NCI-H69 (cell line): Measurements from ENCODE around the gene COL6A5.
"Not testable (repeated sequence)": the region's sequence is repeated elsewhere in the genome, so short reads cannot be mapped to it uniquely, and the experiment has no call there.

Experiments
- DNase-seq: peaks from one replicate; lab custom pipeline; 2025; lab: John Stamatoyannopoulos, UW

The COL6A5 gene

DNA sequence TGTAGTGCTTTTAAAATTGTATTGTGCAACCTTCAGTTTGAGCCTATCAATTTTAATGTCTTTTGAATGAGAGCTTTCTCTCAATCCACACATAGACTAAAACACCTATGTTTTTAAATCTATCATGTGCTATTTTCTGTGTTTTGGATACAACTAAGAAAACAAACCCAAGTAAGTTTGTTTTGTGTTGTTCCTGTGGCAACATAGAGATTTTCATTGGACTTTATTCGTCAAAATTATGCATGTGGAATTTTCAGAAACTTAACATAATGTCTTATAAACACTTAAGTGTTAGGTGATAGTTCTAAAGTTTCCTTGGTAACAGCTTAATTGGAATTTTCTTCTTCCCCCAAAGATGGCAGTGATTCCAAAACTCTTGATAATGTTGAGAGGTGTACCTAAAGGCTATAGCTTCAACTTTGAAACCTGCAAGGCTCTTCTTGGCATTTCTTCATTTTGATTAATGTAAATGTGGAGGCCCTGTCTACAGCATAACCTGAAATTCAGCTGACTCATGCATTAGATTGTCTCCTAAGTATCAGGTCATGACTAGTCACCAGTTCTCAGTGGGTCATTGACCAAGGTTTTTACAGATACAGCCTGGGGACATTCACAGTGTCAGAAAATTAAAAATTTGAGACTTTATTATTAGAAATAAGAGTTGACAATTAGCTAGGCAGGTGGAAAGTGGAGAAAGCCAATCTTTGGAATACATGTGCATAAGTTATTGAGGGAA is 44.4 kb downstream of the COL6A5 start:
- no peak for DNase-seq

- DNase-seq: no peak
Observed at GRCh38 chr3:130392266-130392665, 46.8 kb downstream of the COL6A5 start.

- no peak for DNase-seq
Observed at GRCh38 chr3:130393594-130393993, 48.1 kb downstream of the COL6A5 start.

- no peak for DNase-seq
Observed at GRCh38 chr3:130395331-130395730, 49.9 kb downstream of the COL6A5 start.

- no peak for DNase-seq
Observed at GRCh38 chr3:130395916-130396315, 50.4 kb downstream of the COL6A5 start.

GRCh38 chr3:130404401-130404800 is 58.9 kb downstream of the COL6A5 start:
- DNase-seq: no peak

GRCh38 chr3:130405956-130406355 is 60.5 kb downstream of the COL6A5 start:
- DNase-seq: no peak

GRCh38 chr3:130408253-130408652 is 62.8 kb downstream of the COL6A5 start:
- DNase-seq: not testable (repeated sequence)

GRCh38 chr3:130411320-130411719 is 65.8 kb downstream of the COL6A5 start:
- DNase-seq: no peak

DNA sequence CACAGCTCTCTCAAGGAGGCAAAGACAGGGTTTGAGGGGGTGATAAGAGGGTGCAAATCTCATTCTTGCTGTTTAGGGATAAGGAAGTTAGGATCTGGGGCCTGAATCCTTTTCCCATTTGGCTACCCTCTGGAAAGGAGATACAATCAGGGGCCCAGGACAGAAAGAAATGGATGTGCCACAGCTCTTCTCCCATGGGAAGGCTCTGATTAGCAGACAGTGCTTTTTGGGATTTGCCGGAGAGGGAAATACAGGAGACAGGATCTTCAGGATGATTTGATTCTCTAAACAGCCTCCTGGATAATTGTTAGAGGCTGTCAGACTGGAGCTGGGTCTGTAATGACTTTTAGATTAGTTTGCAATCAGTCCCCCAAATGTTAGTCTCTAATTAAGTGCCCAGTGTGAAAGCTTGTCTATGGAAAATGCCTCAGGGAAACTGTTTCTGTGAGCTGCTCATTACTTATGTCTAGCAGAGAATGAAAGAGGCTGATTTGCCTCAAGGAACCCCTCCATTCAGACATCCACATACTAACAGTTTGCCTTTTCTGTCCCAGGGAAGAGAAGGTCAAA is 67.6 kb downstream of the COL6A5 start:
- DNase-seq: no peak

DNA sequence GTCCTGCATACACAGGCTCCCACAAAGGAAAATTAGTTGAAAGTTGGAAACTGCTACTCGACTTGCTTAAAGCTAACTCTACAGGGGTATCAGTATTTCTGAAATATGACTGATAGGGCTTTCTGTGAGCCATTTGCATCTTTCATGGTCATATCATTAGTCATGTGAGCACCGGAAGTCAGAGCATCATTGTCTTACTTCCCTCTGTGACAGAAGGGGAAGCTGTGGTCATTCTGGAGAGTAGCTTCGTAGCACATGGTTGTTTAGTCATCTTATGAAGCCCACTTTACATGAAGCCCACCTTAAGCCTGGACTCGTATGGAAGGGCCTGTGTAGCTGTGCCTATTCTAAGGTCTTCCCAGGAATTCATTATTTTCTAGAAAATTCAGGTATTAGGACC is 69.0 kb downstream of the COL6A5 start:
- DNase-seq: no peak

DNA sequence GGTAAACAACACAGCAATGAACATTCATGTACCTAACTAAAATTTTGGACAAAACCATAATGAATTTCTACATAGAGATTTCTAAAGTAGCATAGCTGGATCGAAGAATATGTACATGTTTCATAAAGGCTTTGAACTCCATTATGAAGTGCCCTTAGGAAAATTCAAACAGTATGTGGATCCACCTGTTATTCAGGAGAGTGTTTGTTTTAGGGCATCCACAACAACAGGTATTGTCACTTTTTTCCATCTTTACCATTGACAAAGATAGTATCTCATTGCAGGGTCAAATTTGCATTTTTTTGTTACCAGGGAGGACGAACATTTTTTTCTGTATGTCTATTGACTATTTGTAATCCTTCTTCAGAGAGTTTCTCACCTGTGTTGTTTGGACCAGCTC is 75.0 kb downstream of the COL6A5 start:
- no peak for DNase-seq

DNA sequence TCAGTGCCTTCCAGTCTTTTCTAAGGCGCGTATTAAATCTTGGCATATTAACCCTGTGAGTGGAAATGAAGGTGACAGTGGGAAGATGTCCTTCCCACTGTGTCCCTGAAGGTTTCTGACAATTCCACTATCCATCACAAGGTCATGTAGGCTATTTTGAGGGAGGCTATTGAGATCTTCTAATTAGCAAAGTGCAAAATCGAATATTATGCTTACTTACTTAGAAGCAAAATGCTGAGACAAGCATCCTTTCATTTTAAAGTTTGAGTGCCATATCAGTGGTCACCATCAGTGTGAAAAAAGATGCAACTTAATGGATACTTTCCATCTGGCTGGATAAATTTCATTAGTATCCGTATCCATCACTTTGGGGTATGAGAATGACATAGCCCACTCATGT is 77.6 kb downstream of the COL6A5 start:
- DNase-seq: no peak

GRCh38 chr3:130424837-130425236 is 79.4 kb downstream of the COL6A5 start:
- no peak for DNase-seq

DNA sequence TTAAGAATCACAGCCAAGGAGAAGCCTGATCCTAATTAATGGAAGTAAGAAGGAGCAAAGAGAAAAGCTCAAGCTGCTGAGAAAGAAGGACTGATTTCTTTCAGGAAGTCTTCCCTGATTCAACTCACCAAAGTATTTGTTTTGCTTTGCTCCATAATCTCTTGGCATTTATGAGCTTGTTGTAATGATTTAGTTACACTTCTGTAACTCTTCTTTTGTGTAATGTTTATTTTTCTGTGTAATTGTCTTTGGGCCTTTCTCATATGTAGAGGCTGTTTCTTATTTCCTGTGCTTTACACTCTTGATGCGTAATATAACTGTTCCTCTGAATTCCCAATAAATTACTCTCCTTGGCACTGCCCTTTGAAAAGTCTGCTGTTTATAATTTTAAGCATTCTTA is 80.0 kb downstream of the COL6A5 start:
- DNase-seq: no peak

- no peak for DNase-seq
Observed at GRCh38 chr3:130426206-130426605, 80.7 kb downstream of the COL6A5 start.

- DNase-seq: no peak
Observed at GRCh38 chr3:130428871-130429712, 83.6 kb downstream of the COL6A5 start.

DNA sequence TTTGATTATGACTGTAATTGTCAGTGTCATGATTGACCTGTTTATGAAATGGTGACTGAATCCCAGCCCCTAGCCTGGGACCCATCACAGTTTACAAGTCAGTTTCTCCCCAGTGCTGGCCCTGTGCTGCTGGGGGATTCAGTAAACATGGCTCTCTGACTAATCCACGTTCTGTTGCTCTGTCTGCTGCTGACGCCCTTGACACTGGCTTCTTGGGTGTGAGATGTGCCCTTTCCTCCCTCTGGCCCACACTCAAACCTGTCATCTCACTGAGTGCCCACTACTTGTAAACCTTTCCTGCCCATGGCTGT is 84.2 kb downstream of the COL6A5 start:
- DNase-seq: no peak

GRCh38 chr3:130430266-130430665 is 84.8 kb downstream of the COL6A5 start:
- no peak for DNase-seq

- DNase-seq: not testable (repeated sequence)
Observed at GRCh38 chr3:130432086-130432485, 86.6 kb downstream of the COL6A5 start.

DNA sequence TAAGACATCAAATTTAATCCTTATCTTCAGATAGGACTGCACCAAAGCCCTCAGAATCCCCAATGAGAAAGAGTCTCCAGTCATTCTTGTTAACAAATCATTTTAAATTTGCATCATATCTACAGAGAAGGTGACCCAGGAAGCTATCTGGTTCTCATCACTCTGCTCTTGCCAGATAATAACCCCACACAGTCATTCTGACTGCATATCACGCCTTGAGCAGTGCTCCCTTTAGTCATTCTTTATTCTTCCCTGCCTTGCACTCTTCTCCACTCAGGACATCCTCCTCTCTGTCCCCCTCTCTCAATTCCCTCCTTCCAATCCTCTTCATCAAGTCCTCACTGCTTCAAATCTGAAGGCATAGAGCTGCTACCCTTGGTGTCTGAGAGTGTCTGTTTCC is 87.8 kb downstream of the COL6A5 start:
- no peak for DNase-seq

DNA sequence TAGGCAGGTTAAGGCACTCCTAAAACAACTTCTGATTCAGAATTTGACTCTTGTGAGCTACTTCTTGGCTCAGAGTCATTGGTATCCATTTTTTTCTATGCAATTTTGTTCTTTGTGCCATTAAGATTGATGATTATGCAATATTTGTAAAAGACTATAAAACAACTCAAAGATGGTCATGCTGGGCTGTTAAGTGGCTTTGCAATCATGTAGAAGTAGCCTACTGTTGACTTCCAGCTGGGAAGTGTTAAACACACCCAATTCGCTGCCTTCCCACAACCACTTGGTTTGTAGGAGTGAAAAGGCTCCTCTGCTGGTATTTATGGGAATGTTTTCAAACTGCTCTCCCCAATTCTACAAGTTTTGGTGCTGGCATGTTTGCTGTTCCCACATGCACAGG is 96.8 kb downstream of the COL6A5 start:
- peak; percentile 0 for DNase-seq

- DNase-seq: not testable (repeated sequence)
Observed at GRCh38 chr3:130446840-130447239, 101.4 kb downstream of the COL6A5 start.
